Sigmoid colon (tissue), 3 donors: ENCODE measurements around the gene VDAC1.

ENCODE experiments used
- POLR2A ChIP-seq, 2 donors: fragments of 450-650 bp; IDR thresholded peaks; one replicate each; pipeline ENCODE4 v1.6.1; 2016; ENCODE audit warnings: antibody characterized with exemption in 2 of 2, mild to moderate bottlenecking in 2 of 2, moderate library complexity in 2 of 2
- TF ChIP-seq, protein P1 (sequence below), 4 experiments: fragments of 450-650 bp in 3 of 4; fragments of 200-600 bp in 1 of 4; IDR thresholded peaks; one replicate each; pipeline ENCODE4 v1.5.1; 2016 to 2019; ENCODE audit warnings: antibody characterized with exemption in 4 of 4, mild to moderate bottlenecking in 3 of 4, moderate library complexity in 2 of 4

DNA sequence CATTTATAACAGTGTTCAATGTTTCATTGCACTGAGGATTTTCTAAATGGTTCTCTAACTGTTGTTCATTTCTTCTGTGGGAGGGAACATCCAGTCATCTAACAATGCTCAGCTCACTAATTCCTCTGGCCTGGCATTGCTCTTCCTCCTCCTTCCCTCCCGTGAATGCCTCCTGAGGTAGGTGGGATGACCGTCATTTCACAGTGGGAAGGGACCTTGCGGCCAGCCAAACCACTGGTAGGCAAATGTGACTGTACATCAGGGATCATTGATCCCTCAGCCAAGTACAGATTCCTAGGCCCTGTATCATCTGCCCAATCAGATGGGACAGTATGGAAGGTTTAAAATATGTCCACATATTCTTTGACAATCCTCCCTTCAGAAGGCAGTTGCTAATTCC, 23.7 kb upstream of the VDAC1 start:
- TF ChIP-seq, protein P1, sequence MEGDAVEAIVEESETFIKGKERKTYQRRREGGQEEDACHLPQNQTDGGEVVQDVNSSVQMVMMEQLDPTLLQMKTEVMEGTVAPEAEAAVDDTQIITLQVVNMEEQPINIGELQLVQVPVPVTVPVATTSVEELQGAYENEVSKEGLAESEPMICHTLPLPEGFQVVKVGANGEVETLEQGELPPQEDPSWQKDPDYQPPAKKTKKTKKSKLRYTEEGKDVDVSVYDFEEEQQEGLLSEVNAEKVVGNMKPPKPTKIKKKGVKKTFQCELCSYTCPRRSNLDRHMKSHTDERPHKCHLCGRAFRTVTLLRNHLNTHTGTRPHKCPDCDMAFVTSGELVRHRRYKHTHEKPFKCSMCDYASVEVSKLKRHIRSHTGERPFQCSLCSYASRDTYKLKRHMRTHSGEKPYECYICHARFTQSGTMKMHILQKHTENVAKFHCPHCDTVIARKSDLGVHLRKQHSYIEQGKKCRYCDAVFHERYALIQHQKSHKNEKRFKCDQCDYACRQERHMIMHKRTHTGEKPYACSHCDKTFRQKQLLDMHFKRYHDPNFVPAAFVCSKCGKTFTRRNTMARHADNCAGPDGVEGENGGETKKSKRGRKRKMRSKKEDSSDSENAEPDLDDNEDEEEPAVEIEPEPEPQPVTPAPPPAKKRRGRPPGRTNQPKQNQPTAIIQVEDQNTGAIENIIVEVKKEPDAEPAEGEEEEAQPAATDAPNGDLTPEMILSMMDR (IDR thresholded peaks at IDR 0.05): no peak
- no peak for TF ChIP-seq POLR2A (IDR thresholded peaks at IDR 0.05)
